Ishikawa (cell line): ENCODE results near the gene ACSL5.

Experiments used
- CEBPB ChIP-seq: IDR thresholded peaks from 2 replicates; pipeline ENCODE4 v1.6.1; 2012
- NFIC ChIP-seq: IDR thresholded peaks from 2 replicates; pipeline ENCODE4 v1.6.1; 2012
- RAD21 ChIP-seq: IDR thresholded peaks from 2 replicates; pipeline ENCODE4 v1.6.1; 2012; ENCODE audit warnings: low read depth
- YY1 ChIP-seq: IDR thresholded peaks from 2 replicates; pipeline ENCODE4 v1.6.1; 2012; ENCODE audit warnings: low read depth

DNA sequence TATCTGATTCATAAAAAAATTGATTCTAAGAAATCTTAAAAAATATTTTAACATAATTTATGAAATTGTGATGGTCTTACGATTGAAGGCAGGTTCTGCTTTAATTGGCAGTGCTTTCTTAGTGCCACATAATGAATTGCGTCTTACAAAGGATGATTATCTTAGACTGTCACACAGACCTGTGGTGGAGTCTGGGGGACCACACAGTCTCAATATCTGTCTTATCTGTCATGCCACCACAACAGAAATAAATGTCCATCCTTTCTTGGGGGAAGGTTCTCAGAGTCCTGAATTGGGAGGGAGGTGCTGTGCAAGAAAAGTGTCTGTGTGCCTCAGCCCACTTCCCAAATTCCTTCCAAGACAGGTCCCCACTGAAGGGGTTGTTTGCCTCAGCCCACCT is 38.8 kb downstream of the ACSL5 start:
- TF ChIP-seq YY1 (no peak), RAD21 (no peak), CEBPB (no peak), NFIC (no peak)
